Prostate gland (tissue), 2 donors: ENCODE results near the gene UBL4A. TPM values are rescaled to one million over a fixed set of nuclear protein-coding genes. Genes with fewer than 3 reads are reported as not detected.
A peak's percentile ranks its signal among the peaks of the same experiment; 100 is the strongest.

Source experiments
- DNase-seq: peaks from one replicate; pipeline ENCODE4 v3.0.0-alpha.2; 2019; ENCODE audit warnings: low spot score
- H3K27ac ChIP-seq, 2 donors: fragments of 200-600 bp; sonication (generic); 2 replicates each; pipeline ENCODE4 v1.5.1; 2017 to 2019
- H3K27me3 ChIP-seq: fragments of 200-600 bp; sonication (generic); replicated peaks from 2 replicates; pipeline ENCODE4 v1.5.1; 2019; ENCODE audit not compliant: insufficient read depth
- H3K36me3 ChIP-seq, 2 donors: fragments of 200-600 bp; sonication (generic); 1 replicate in 1 of 2; 2 replicates in 1 of 2; pipeline versions ENCODE4 v1.5.1 to v1.8.1; 2017 to 2019
- H3K4me1 ChIP-seq: fragments of 200-600 bp; sonication (generic); replicated peaks from 2 replicates; pipeline ENCODE4 v1.5.1; 2019
- H3K4me3 ChIP-seq, 2 donors: fragments of 200-600 bp; sonication (generic); 2 replicates each; pipeline ENCODE4 v1.5.1; 2017 to 2019
- H3K9me3 ChIP-seq: fragments of 200-600 bp; sonication (generic); 2 replicates; pipeline ENCODE4 v1.5.1; 2017
- CTCF ChIP-seq, 4 experiments: fragments of 200-600 bp in 2 of 4; fragments of 450-650 bp in 2 of 4; sonication (generic) in 2 of 4; IDR thresholded peaks; 1 replicate in 3 of 4; 2 replicates in 1 of 4; pipeline ENCODE4 v1.5.1; 2016 to 2019; ENCODE audit warnings: antibody characterized with exemption in 4 of 4, mild to moderate bottlenecking in 2 of 4, moderate library complexity in 2 of 4
- POLR2A ChIP-seq: fragments of 450-650 bp; IDR thresholded peaks from one replicate; pipeline ENCODE4 v1.6.1; 2016; ENCODE audit warnings: antibody characterized with exemption, mild to moderate bottlenecking
- POLR2AphosphoS5 ChIP-seq: sonication (generic); formaldehyde crosslinking; IDR thresholded peaks from one replicate; pipeline ENCODE4 v1.6.1; 2017; ENCODE audit warnings: antibody characterized with exemption
- WGBS: methylation state at CpG from one replicate; pipeline ENCODE4 v1.1.5; 2018; 5-methylcytosine and 5-hydroxymethylcytosine counted together
- intact Hi-C: fragments of 100-400 bp; cut with DNase I; formaldehyde crosslinking; loops from one replicate; pipeline ENCODE4 v1.14.2; 2022
- total RNA-seq, 2 donors: library from RNA; depleted of rRNA; stranded (reverse); fragments of >200 nt; gene quantifications; one replicate each; pipeline ENCODE4 v1.1.0, GENCODE V29; 2016

Gene UBL4A
- total RNA-seq, 2 donors from 2014 or later = 31.9 to 53.7 TPM

DNA sequence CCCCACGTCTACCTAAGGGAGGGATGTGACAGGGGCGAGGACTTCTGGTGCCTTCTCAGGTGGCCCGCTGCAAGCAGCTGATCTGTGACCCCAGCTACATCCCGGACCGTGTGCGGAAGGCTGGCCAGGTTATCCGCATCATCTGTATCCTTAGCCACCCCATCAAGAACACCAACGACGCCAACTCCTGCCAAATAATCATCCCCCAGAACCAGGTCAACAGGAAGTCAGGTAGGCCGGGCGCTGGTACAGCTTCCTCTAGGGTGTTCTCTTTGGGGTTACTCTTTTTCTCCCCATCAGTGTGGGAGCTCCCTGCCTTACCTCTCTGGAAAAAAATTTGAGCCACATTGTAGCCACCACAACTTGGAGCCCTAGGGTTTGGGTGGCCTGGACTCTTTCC is 44.9 kb downstream of the UBL4A start:
- TF ChIP-seq POLR2AphosphoS5 = no peak
- intact Hi-C loops = no loop called here
- H3K36me3 ChIP-seq = no peaks in the 10 kb centered on the region
- H3K27me3 ChIP-seq = no peaks in the 10 kb centered on the region
- no peak overlapping the region for H3K4me3 ChIP-seq
- 70% methylated on average over 2 of the region's 11 CpGs for WGBS
- DNase-seq = no peak
- H3K9me3 ChIP-seq = no peaks in the 10 kb centered on the region
- H3K4me1 ChIP-seq = no peaks in the 10 kb centered on the region
- H3K27ac ChIP-seq = no peak overlapping the region

- Histone ChIP-seq H3K36me3 (no peaks in the 10 kb centered on the region), H3K9me3 (no peaks in the 10 kb centered on the region), H3K4me1 (no peaks in the 10 kb centered on the region), H3K27me3 (no peaks in the 10 kb centered on the region), H3K4me3 (no peak overlapping the region), H3K27ac (no peak overlapping the region)
- intact Hi-C loops = no loop called here
- TF ChIP-seq POLR2A (no peak), CTCF (IDR thresholded peaks at IDR 0.05) (no peak), POLR2AphosphoS5 (no peak)
- 76% methylated on average over 14 of the region's 17 CpGs for WGBS
- no peak for DNase-seq
These were observed 45.6 kb downstream of the UBL4A start for GRCh38 chrX:154440623-154441357.

DNA sequence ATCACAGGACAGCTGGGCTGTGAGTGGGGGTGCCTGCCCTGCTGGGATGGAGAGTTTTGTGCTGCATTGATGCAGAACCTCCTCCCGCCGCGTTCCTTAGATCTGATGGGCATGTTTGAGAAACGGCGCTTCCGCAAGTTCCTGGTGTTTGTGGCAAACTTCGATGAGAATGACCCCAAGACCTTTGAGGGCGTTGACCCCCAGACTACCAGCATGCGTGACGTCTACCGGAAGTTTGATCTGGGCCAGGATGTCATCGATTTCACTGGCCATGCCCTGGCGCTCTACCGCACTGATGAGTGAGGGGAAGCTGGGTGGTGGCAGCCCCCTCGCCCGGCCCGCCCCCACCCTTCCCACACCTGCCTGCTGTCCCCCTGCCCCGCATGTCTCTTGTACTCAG is 46.6 kb downstream of the UBL4A start:
- intact Hi-C loops = loop anchor here (5.0 kb wide), 2 partner anchors 38 to 47 kb away; partner anchors contain the start of gene UBL4A
- Histone ChIP-seq H3K36me3 (no peaks in the 10 kb centered on the region), H3K27ac (no peak overlapping the region), H3K9me3 (no peaks in the 10 kb centered on the region), H3K4me3 (no peak overlapping the region), H3K4me1 (no peaks in the 10 kb centered on the region), H3K27me3 (no peaks in the 10 kb centered on the region)
- TF ChIP-seq POLR2AphosphoS5 = no peak
- no peak for TF ChIP-seq CTCF (IDR thresholded peaks at IDR 0.05)
- TF ChIP-seq POLR2A = no peak
- no peak for DNase-seq
- 85% methylated on average over 11 of the region's 18 CpGs for WGBS

DNA sequence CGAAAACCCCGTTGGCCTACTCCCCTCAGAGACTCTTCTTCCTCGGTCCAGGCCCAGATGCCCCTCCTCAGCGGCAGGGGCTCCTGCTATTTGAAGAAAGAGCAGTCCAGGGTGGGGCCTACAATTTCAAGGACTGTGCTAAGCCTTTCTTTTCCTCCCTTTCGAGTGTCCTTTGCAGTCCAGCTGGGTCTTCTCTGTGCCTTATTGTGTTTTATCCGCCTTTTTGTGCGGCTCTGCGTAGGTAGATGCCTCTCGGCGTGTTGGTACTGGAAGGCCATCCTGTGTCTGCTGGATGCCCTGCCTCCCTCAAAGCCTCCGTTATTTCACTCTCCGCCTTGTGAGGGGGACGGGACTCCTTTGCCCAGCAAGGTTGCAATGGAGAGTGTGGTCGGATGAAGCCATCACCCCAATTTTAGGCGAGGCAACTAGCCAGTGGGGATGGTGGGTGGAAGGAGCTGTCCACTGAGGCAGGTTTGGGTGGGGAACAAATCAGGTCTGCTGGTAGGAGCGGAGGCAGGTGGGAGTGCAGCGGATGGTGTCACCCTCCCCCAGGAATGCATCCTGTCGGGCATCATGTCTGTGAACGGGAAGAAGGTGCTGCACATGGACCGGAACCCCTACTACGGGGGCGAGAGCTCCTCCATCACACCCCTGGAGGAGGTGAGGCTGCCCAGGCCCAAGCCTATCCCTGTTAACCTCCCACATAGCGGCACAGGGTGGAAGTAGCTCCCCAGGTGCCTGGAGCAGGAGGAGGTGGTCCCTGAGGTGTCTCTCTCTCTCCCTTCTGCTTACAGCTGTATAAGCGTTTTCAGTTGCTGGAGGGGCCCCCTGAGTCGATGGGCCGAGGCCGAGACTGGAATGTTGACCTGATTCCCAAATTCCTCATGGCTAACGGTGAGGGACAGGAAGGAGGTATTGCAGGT is 48.2 kb downstream of the UBL4A start:
- H3K4me1 ChIP-seq = no peaks in the 10 kb centered on the region
- TF ChIP-seq CTCF (IDR thresholded peaks at IDR 0.05) (no peak), POLR2AphosphoS5 (no peak), POLR2A (no peak)
- intact Hi-C loops = loop anchor here (5.0 kb wide), 2 partner anchors 36 to 49 kb away; partner anchors contain the start of gene UBL4A
- no peaks in the 10 kb centered on the region for H3K27me3 ChIP-seq
- peak overlapping the region; percentile 79 to 87 for H3K27ac ChIP-seq
- no peaks in the 10 kb centered on the region for H3K9me3 ChIP-seq
- 16% methylated on average over 11 of the region's 28 CpGs for WGBS
- peak overlapping the region; percentile 55 to 61 for H3K4me3 ChIP-seq
- DNase-seq = no peak
- H3K36me3 ChIP-seq = no peaks in the 10 kb centered on the region

DNA sequence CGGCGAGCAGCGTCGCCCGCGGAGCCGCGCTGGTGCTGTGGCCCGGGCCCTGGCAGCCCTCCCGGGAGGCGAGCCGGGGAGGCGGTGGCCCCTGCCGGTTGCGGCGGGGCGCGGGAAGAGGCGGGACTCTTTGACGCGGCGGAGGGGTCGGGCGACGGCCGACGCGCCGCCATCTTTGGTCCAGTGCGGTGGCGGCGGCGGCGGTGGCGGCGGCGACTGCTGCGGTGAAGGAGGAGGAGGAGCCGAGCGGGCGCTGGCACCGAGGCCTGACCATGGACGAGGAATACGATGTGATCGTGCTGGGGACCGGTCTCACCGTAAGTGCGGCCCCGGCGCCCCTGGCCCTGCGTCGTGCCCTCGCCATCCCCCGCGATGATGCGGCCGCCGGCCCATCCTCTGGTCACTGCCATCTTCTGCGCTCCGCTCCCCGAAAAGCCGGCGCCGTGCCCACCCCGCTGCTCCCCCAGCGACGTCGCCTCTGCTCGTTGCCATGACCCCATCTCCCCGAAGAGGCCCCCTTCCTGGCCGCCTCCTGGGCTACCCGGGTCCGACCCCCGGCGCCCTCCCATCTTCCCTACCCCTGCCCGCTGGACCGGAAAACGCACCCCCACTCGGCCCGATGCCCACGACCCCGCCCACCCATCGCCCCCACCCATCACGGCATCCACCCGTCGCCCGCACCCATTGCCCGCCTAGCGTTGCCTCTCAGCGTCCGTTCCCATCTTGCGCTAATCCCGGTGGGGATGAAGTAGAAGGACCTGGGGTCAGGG is 49.2 kb downstream of the UBL4A start, which contains the start of gene GDI1:
Gene GDI1 (plus strand): TSS at position 172 of the 770 bp plus-strand sequence. CDS start 101 bp downstream, at position 273.
- intact Hi-C loops = loop anchor here (5.0 kb wide), 2 partner anchors 35 to 50 kb away; partner anchors contain the start of gene UBL4A
- TF ChIP-seq CTCF (IDR thresholded peaks at IDR 0.05) (no peak), POLR2AphosphoS5 (no peak), POLR2A (peak; percentile 56)
- Histone ChIP-seq H3K4me1 (no peaks in the 10 kb centered on the region), H3K27me3 (no peaks in the 10 kb centered on the region), H3K36me3 (no peaks in the 10 kb centered on the region), H3K9me3 (no peaks in the 10 kb centered on the region), H3K4me3 (peak within 1 kb of the TSS; percentile 55 to 61), H3K27ac (peak within 1 kb of the TSS; percentile 79 to 87)
- DNase-seq = no peak
- WGBS = 0% methylated on average over 16 of the region's 93 CpGs
